Lower leg skin (tissue), 4 donors: ENCODE data around the gene MBNL2. TPM values are rescaled to one million over a fixed set of nuclear protein-coding genes. Genes with fewer than 3 reads are reported as not detected.

Experiments
- DNase-seq, 2 donors: peaks; one replicate each; pipeline ENCODE4 v3.0.0-alpha.2; 2019; ENCODE audit warnings: low spot score in 2 of 2
- H3K4me3 ChIP-seq: fragments of 200-600 bp; sonication (generic); 2 replicates; pipeline ENCODE4 v1.5.1; 2017; ENCODE audit warnings: mild to moderate bottlenecking, low read depth; ENCODE audit not compliant: poor library complexity, severe bottlenecking
- POLR2A ChIP-seq, 2 donors: fragments of 450-650 bp; IDR thresholded peaks; one replicate each; pipeline ENCODE4 v1.6.1; 2016 to 2017; ENCODE audit warnings: antibody characterized with exemption in 2 of 2, mild to moderate bottlenecking in 1 of 2, moderate library complexity in 1 of 2
- WGBS, 2 donors: methylation state at CpG; one replicate each; pipeline ENCODE4 v1.1.5; 2018; 5-methylcytosine and 5-hydroxymethylcytosine counted together
- intact Hi-C: fragments of 100-400 bp; cut with DNase I; formaldehyde crosslinking; loops from one replicate; pipeline ENCODE4 v1.15.0; 2023; ENCODE audit warnings: low total_unique reads
- total RNA-seq, 4 donors: library from RNA; depleted of rRNA; stranded (reverse); fragments of >200 nt; gene quantifications; one replicate each; pipeline ENCODE4 v1.1.0, GENCODE V29; 2016
- TF ChIP-seq, protein P1 (sequence below), 3 donors: fragments of 450-650 bp; IDR thresholded peaks; one replicate each; pipeline ENCODE4 v1.5.1; 2016; ENCODE audit warnings: antibody characterized with exemption in 3 of 3, mild to moderate bottlenecking in 3 of 3, moderate library complexity in 2 of 3

MBNL2 gene
- total RNA-seq, 4 donors from 2014 or later: 37.6 to 59.5 (median 45.4) TPM

DNA sequence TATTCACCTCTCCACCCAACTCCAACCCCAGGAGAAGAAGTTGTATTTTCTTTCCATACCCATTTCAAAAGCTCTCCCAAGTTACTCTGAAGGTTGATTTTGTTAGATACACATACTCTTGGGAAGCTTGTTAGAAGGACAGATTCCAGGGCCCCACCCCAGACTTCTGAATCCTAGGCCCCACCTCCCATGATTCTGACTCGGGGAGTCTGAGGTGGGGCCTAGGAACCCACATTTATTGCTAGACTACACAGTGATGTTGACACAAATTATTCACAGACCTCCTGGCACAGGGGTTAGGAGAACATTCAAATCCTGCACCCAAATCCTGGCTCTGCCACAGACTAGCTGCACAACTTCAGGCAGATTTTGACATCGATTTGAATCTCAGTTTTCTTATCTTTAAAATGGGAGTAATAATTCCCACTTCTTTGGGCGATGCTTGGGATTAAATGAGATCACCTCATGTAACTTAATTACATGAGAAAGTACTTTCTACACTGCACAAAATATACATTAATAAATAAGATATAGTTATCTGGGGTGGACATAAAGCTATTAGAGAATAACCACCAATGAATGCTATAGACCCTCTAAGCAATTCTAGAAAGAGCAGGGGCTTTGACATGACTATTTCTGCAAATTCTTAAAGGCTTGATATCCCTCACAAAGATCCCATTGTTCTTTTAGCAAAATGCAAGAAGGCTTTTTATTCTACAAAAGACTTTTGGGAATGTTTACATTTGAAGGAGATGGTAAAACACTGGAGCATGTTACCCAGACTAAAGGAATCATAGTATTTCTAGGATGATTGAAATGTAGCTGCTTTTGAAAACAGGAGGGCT, 18.0 kb downstream of the MBNL2 start:
- WGBS, 2 donors: 54 to 66% methylated on average over 3 of the region's 3 CpGs
- TF ChIP-seq POLR2A (IDR thresholded peaks at IDR 0.05): no peak
- TF ChIP-seq, protein P1, sequence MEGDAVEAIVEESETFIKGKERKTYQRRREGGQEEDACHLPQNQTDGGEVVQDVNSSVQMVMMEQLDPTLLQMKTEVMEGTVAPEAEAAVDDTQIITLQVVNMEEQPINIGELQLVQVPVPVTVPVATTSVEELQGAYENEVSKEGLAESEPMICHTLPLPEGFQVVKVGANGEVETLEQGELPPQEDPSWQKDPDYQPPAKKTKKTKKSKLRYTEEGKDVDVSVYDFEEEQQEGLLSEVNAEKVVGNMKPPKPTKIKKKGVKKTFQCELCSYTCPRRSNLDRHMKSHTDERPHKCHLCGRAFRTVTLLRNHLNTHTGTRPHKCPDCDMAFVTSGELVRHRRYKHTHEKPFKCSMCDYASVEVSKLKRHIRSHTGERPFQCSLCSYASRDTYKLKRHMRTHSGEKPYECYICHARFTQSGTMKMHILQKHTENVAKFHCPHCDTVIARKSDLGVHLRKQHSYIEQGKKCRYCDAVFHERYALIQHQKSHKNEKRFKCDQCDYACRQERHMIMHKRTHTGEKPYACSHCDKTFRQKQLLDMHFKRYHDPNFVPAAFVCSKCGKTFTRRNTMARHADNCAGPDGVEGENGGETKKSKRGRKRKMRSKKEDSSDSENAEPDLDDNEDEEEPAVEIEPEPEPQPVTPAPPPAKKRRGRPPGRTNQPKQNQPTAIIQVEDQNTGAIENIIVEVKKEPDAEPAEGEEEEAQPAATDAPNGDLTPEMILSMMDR (IDR thresholded peaks at IDR 0.05): no peak
- DNase-seq: no peak
- H3K4me3 ChIP-seq: no peak overlapping the region
- intact Hi-C loops: no loop called here

DNA sequence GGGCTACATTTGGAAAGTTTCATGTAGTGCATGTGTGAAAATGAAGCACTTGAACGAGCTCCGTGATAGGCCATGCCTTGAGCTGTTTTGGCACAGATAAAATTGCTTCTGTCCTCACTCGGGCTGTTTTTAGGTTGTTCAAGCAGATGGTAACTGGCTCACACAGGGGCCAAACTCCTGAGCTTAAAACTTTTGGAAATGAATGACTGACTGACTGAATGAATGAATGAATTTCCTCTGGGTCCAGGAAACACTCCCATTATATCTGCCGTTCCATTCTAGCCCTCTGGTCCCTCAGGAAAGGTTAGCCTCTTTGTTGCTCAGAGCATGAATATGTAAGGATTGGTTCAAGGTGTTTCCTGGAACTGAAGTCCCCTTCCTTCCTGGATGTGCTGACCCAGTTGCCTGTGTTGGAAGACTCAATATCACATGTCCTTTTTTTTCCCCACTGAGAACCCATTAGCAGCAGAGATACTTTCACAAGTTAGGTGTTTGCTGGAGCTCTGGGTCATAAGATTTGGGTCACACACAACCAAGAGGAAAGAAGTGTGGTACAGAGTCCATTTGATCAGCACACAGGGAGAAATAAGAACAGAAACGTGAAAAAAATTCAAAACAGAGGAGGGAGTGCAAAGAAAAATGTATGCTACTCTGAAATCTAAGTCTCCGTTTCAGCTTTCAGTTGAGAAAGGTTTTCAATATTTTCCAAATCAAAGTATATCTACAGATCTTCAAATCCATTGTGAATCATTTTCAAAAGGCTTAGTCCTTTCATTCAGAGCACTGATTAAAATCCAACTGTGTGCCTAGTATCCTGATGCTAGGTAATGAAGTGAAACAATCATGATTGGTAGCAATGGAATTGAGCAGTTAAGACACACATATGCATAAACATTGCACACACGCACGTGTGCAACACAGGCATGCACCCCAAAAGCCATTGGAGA, 18.9 kb downstream of the MBNL2 start:
- TF ChIP-seq POLR2A (IDR thresholded peaks at IDR 0.05): no peak
- TF ChIP-seq, protein P1 (IDR thresholded peaks at IDR 0.05): no peak
- no peak overlapping the region for H3K4me3 ChIP-seq
- intact Hi-C loops: no loop called here
- no peak for DNase-seq
- WGBS, 2 donors: 44 to 54% methylated on average over 8 of the region's 8 CpGs

DNA sequence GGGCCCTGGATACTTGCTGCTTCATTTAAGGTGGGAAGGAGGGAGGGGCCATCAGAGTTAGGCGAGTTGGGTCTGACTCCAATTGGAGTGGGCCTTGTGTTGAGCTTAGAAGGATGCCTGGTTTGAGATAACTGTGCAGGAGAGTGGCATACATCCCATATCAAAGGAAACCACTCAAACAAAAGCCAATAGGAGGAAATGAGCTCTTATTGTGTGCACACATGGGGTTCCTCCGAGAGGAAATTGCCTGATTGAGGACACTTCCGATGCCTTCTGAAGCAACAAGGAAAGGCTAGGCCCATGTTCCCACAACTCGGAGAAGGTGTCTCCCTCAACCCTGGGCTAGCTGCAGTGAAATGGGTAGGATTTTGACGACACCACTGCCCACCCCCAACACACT, 19.6 kb downstream of the MBNL2 start:
- H3K4me3 ChIP-seq: no peak overlapping the region
- WGBS, 2 donors: 77 to 95% methylated on average over 5 of the region's 5 CpGs
- no peak for DNase-seq
- intact Hi-C loops: no loop called here
- no peak for TF ChIP-seq POLR2A (IDR thresholded peaks at IDR 0.05)
- TF ChIP-seq, protein P1 (IDR thresholded peaks at IDR 0.05): no peak

DNA sequence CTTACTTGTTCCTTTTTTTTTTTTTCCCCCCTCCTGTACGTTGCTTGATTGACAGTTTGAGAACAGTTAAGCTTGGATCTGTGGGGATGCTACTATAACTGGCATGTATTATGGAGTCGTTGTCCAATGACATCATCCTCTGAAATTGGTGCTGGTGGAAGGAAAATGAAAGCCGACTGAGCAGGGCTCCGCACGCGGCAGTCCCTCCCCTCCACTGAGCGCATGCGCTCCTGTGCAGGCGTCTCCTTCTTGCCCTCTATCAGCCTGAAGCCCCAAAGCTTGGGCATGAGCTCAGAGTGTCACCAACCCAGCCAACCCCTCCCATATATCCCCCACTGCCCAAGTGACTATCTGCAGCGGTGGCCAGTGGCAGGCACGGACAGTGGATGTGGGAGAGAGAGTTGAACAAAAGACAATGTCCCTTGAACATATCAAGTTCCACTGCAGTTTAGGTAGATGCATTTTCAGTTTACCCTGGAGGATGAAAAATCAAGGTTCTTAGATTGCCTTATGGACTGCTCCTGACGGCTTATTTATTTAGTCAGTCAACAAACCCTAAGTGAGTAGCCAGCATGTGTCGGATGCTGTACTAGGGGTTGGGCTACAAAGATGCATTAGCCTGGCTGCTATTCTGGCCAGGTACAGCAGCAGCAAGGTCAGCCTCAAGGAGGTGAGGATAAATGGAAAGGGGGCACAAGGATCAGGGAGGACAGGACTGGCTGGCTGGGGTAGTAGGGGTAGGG, 20.8 kb downstream of the MBNL2 start:
- 74 to 81% methylated on average over 13 of the region's 13 CpGs for WGBS, 2 donors
- TF ChIP-seq, protein P1 (IDR thresholded peaks at IDR 0.05): no peak
- TF ChIP-seq POLR2A (IDR thresholded peaks at IDR 0.05): no peak
- DNase-seq: no peak
- intact Hi-C loops: no loop called here
- H3K4me3 ChIP-seq: no peak overlapping the region

DNA sequence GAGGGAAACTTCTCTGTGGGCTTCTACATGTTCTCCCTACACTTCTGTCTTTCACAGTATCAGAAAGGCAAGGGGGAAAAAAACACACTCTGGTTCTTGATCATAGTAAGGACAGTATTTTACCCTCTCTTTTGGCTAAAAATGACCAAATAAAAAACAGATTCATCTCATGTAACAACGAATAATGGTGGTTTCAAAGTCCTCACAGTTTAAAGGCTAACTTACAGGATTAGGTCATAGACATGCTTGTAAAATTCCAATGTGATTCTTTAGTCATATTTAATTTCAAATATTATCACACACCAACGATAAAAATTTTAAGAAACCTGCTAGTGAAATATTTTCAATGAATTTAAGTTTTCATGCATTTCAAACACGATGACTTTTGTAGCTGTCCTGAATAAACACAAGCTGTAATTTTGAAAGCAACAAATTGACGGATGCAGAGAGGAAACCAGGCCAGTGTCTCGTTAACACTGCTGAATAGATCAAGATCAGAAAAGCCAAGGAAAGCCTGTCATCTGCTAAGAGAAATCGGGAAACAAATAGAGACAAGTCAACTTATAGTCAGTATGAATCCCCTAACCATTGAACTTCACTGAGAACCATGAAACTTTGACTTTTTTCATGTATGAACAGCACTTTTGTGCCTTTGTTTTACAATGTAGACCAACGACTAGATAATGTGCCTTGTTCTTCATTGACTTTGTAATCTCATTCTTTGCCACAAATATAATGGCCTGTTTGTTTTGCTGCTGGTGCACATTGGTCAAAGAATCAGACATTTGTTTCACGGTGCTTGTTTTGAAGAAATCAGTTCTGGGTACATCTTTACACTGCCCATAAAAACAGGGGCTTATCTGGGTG, 22.0 kb downstream of the MBNL2 start:
- intact Hi-C loops: no loop called here

More for the DNA sequence above, 22.0 kb downstream of the MBNL2 start:
- DNase-seq: no peak
- no peak overlapping the region for H3K4me3 ChIP-seq
- no peak for TF ChIP-seq POLR2A (IDR thresholded peaks at IDR 0.05)
- TF ChIP-seq, protein P1 (IDR thresholded peaks at IDR 0.05): no peak
- WGBS, 2 donors: 33 to 44% methylated on average over 8 of the region's 8 CpGs
